Measurements from ENCODE around the gene APIP. TPM values are rescaled to one million over a fixed set of nuclear protein-coding genes. Genes with fewer than 3 reads are reported as not detected.

Gene APIP
- total RNA-seq, 2 experiments from 2014 or later, result 30.8 to 36.4 TPM

GRCh38 chr11:34940026-34940677, 24.0 kb upstream of the APIP start:
- Mint-ChIP-seq H3K27me3 (no peaks in the 10 kb centered on the region), H3K4me1 (peaks cover 18% of the 10 kb centered on the region), H3K9me3 (peaks cover 4% of the 10 kb centered on the region), H3K27ac (no peak overlapping the region), H3K36me3 (ENCODE audit: low read depth) (peaks cover 14% of the 10 kb centered on the region), H3K4me3 (no peak overlapping the region)
- no peak for DNase-seq
- CTCF ChIA-PET, result interaction anchor here (1.4 kb wide), 1 partner anchor 10 kb away, joined by 3 read pairs; no protein-coding TSS in a partner anchor
- POLR2A ChIA-PET, result no interaction called here

- ChIA-PET CTCF (interaction anchor here (1.2 kb wide), 1 partner anchor 25 kb away, joined by 3 read pairs; no protein-coding TSS in a partner anchor), POLR2A (no interaction called here)
- peaks cover 18% of the 10 kb centered on the region for H3K4me1 Mint-ChIP-seq
- H3K27ac Mint-ChIP-seq, result no peak overlapping the region
- no peaks in the 10 kb centered on the region for H3K27me3 Mint-ChIP-seq
- H3K9me3 Mint-ChIP-seq, result no peaks in the 10 kb centered on the region
- DNase-seq, result no peak
- H3K36me3 Mint-ChIP-seq (ENCODE audit: low read depth), result peaks cover 15% of the 10 kb centered on the region
- H3K4me3 Mint-ChIP-seq, result no peak overlapping the region
Measured at GRCh38 chr11:34938611-34939010, 22.4 kb upstream of the APIP start.

GRCh38 chr11:34936945-34937629, 20.9 kb upstream of the APIP start:
- H3K9me3 Mint-ChIP-seq, result no peaks in the 10 kb centered on the region
- H3K27me3 Mint-ChIP-seq, result no peaks in the 10 kb centered on the region
- ChIA-PET CTCF (no interaction called here), POLR2A (no interaction called here)
- H3K4me3 Mint-ChIP-seq, result no peak overlapping the region
- no peak for DNase-seq
- H3K4me1 Mint-ChIP-seq, result peaks cover 18% of the 10 kb centered on the region
- peaks cover 15% of the 10 kb centered on the region for H3K36me3 Mint-ChIP-seq (ENCODE audit: low read depth)
- peak overlapping the region; percentile 44 for H3K27ac Mint-ChIP-seq

DNA sequence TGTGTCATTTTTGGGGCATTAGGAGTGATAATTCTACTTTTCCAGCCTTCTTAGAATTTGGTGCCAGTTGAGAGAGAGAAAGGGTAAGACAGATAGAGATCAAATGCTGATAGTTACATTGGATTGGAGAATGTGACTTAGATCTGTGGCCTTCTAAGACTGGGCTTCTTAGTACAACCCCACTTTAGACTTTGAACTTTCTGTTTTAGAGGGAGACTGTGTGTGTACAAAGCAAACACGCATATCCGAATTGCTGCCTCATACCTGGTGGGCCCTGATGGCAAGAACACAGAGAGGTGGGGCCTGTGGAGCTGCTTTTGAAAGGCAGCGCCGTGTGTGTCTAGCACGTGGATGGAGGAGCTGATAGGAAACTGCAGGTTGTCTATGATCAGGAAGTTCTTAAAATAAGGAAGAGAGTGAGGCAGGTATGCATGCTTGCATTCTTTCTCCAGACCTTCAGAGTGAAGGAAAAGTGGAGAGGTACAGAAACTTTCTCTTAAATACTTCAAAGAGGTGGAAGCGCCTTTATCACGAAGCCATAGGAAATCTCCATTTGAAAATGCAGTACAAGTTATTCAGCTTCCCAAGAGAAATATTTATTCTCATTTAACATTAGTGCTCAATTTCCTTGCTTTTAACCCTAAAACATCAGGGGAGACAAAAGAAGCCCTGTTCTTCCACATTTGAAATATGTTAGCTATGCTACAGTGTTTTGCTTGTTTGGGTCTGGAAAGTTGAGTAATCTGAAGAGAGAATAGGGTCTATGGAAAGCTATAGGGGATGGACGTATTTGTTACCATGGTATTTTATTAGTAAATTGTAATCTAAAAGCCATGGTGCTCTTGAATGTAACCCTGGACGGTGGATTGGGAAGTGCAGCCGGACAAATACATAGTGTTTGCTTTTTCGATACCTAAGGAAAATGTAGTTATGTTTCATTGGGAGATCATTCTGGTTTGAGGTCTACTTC, 13.9 kb upstream of the APIP start:
- Mint-ChIP-seq H3K27ac (no peak overlapping the region), H3K36me3 (ENCODE audit: low read depth) (peaks cover 9% of the 10 kb centered on the region)
- CTCF ChIA-PET, result interaction anchor here (1.0 to 1.3 kb wide), 2 partner anchors 11 to 13 kb away, joined by 3 read pairs; no protein-coding TSS in a partner anchor

DNA sequence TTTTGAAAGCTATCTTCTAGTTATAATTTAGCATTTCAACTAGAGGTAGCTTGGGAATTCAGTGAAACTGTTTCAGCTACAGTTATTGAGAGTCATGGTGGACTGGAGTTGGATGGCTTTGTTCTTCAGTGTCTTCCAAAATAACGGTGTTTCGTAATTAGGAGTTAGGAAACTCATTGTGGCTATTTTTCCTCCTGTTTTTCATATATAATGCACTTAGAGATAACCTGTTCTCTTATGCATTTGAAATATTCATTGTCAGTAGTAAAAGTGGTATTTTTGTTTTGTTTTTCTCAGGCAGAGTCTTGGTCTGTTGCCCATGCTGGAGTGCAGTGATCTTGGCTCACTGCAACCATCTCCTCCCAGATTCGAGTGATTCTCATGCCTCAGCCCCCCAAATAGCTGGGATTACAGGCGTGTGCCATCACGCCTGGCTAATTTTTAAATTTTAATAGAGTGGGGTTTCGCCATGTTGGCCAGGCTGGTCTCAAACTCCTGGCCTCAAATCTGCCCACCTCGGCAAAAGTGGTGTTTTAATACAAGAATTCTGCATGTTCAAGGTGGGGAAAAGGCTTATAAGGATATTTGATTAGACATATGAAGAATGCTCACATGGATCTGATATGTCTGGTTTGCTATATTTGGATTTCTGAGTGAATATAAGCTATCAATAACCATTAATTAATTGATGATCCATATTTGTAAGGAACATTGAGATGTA, 12.9 kb upstream of the APIP start:
- H3K27ac Mint-ChIP-seq, result no peak overlapping the region
- no peaks in the 10 kb centered on the region for H3K27me3 Mint-ChIP-seq
- DNase-seq, result no peak
- no peak overlapping the region for H3K4me3 Mint-ChIP-seq
- peaks cover 7% of the 10 kb centered on the region for H3K36me3 Mint-ChIP-seq (ENCODE audit: low read depth)
- ChIA-PET POLR2A (interaction anchor here (0.7 kb wide), 1 partner anchor 377 kb away, joined by 3 read pairs; no protein-coding TSS in a partner anchor), CTCF (interaction anchor here (0.6 to 5.0 kb wide), 6 partner anchors 12 to 1412 kb away, joined by 3 to 36 read pairs (median 3); partner anchors contain the start of genes APIP and PDHX)
- peaks cover 13% of the 10 kb centered on the region for H3K4me1 Mint-ChIP-seq
- no peaks in the 10 kb centered on the region for H3K9me3 Mint-ChIP-seq

More for the DNA sequence above, 13.9 kb upstream of the APIP start:
- Mint-ChIP-seq H3K4me1 (peaks cover 13% of the 10 kb centered on the region), H3K9me3 (no peaks in the 10 kb centered on the region), H3K27me3 (no peaks in the 10 kb centered on the region), H3K4me3 (no peak overlapping the region)
- no peak for DNase-seq
- POLR2A ChIA-PET, result no interaction called here

DNA sequence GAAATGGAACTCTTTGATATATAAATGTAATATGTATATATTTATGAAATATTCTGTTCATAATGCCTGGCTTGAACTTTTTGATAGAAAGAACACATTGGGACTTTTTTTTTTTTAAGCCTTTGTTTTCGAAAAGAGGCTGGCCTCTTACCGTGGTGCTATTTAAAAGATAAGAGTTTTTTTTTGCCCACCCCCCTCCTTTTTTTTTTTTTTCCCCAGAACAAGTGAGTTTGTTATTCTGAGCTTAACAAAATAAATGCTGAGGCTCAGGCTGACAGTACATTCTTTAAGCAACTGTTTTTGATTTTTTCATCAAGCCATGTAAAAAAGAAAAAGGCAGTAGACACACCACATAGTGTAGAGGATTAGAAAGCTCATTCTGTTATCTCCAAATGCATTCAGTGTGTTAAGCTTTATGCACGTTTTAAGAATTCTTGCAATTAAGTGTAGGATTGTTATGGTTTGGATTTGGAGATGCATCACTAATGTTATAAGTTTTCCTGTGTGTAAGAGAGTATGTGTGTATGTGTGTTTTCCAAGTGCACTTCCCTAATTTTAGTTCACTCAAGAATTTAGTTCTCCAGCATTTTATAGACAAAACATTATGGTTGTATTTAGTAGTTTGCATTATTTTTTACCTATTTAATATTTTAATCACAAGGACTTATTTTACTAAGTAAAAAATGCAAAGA, 12.2 kb upstream of the APIP start:
- Mint-ChIP-seq H3K9me3 (no peaks in the 10 kb centered on the region), H3K4me1 (peaks cover 13% of the 10 kb centered on the region), H3K27me3 (no peaks in the 10 kb centered on the region), H3K4me3 (no peak overlapping the region), H3K27ac (no peak overlapping the region), H3K36me3 (ENCODE audit: low read depth) (peaks cover 4% of the 10 kb centered on the region)
- DNase-seq, result no peak
- POLR2A ChIA-PET, result interaction anchor here (0.7 kb wide), 1 partner anchor 378 kb away, joined by 3 read pairs; no protein-coding TSS in a partner anchor
- CTCF ChIA-PET, result interaction anchor here (0.6 to 5.0 kb wide), 4 partner anchors 12 to 1413 kb away, joined by 3 to 36 read pairs (median 4); partner anchors contain the start of genes APIP and PDHX

DNA sequence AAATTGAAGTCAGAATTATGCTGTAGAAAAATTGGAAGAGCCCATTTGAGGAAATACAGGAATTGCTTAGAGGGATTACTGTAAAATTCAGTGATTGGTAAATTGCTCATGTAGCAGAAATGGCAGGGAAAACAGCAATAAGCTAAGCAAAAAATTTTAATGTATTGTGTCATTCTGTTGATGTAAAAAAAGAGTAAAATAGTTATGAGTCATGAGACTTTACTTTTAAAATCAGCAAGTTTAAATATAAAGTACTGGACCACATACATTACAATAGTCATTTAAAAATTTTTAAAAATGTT, 10.6 kb upstream of the APIP start:
- Mint-ChIP-seq H3K36me3 (ENCODE audit: low read depth) (peaks cover 4% of the 10 kb centered on the region), H3K27me3 (no peaks in the 10 kb centered on the region), H3K4me1 (peaks cover 13% of the 10 kb centered on the region), H3K4me3 (no peak overlapping the region), H3K27ac (no peak overlapping the region), H3K9me3 (no peaks in the 10 kb centered on the region)
- no peak for DNase-seq
- POLR2A ChIA-PET, result interaction anchor here (0.6 kb wide), 1 partner anchor 197 kb away, joined by 4 read pairs; no protein-coding TSS in a partner anchor
- CTCF ChIA-PET, result interaction anchor here (1.4 to 5.0 kb wide), 2 partner anchors 451 to 466 kb away, joined by 5 to 36 read pairs; no protein-coding TSS in a partner anchor

GRCh38 chr11:34926101-34926830, 10.1 kb upstream of the APIP start:
- Mint-ChIP-seq H3K27me3 (no peaks in the 10 kb centered on the region), H3K27ac (no peak overlapping the region), H3K9me3 (no peaks in the 10 kb centered on the region), H3K4me3 (no peak overlapping the region), H3K4me1 (peaks cover 13% of the 10 kb centered on the region), H3K36me3 (ENCODE audit: low read depth) (peaks cover 4% of the 10 kb centered on the region)
- ChIA-PET CTCF (interaction anchor here (1.0 to 5.0 kb wide), 3 partner anchors 452 to 466 kb away, joined by 3 to 36 read pairs (median 5); no protein-coding TSS in a partner anchor), POLR2A (interaction anchor here (0.6 kb wide), 1 partner anchor 197 kb away, joined by 4 read pairs; no protein-coding TSS in a partner anchor)
- DNase-seq, result peak; percentile 39

DNA sequence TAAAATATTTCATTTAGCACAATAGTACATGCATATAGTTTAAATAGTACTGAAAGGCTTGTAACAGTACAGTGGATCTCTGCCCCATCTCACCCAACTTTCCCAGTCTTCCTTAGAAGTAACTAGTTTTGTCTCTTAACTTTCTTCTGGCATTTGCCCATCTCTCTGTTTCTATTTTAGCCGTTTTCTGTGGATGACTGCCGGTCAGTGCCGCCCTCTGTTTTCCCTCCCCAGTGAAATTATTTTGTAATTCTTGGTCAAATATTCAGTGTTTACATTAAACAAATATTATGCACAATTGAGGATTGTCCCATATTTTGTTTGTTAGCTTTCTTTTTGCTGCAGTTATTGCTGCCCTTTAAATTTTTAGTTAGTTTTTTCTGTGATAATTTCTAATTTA, 8.5 kb upstream of the APIP start:
- no peak for DNase-seq
- peaks cover 9% of the 10 kb centered on the region for H3K4me1 Mint-ChIP-seq
- CTCF ChIA-PET, result interaction anchor here (1.0 to 5.0 kb wide), 5 partner anchors 9 to 468 kb away, joined by 3 to 36 read pairs (median 3); partner anchors contain the start of genes APIP and PDHX
- no peak overlapping the region for H3K4me3 Mint-ChIP-seq
- H3K27ac Mint-ChIP-seq, result no peak overlapping the region
- no peaks in the 10 kb centered on the region for H3K9me3 Mint-ChIP-seq
- H3K27me3 Mint-ChIP-seq, result no peaks in the 10 kb centered on the region
- POLR2A ChIA-PET, result no interaction called here
- H3K36me3 Mint-ChIP-seq (ENCODE audit: low read depth), result peaks cover 2% of the 10 kb centered on the region

DNA sequence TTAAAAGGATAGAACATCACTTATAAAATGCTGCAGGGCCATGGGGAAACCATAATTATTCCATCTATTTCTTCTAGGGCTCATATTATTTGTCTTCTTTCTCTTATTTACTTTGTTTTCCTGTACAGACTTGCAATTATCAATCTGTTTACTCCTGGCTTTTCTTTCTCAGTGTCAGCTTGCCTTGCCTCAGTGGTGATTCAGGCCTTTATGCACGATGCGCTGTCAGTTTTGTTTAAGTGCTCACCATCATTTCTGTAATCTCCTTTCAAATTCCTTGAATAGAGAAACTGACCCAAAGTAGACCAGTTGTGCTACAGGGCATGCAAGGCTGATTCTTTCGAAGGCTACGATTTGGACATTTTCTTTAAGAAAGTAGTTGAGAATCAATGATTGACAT, 5.0 kb upstream of the APIP start:
- H3K4me3 Mint-ChIP-seq, result no peak overlapping the region
- H3K27me3 Mint-ChIP-seq, result no peaks in the 10 kb centered on the region
- no peaks in the 10 kb centered on the region for H3K36me3 Mint-ChIP-seq (ENCODE audit: low read depth)
- CTCF ChIA-PET, result no interaction called here
- peaks cover 21% of the 10 kb centered on the region for H3K4me1 Mint-ChIP-seq
- DNase-seq, result no peak
- no peak overlapping the region for H3K27ac Mint-ChIP-seq
- POLR2A ChIA-PET, result no interaction called here
- H3K9me3 Mint-ChIP-seq, result no peaks in the 10 kb centered on the region

Measured in activated CD4-positive, alpha-beta T cell treated with anti-CD3 and anti-CD28 coated beads, Interleukin-2, amount 10 ng/mL, durations not matched to agents 7 days and 5 days (primary cell).